Measurements from ENCODE around the gene FBXW8.

The FBXW8 gene

GRCh38 chr12:117002051-117002817, 91.5 kb downstream of the FBXW8 start:
- no peak overlapping the region for H2BK12ac ChIP-seq (ENCODE audit: low read length)
- H3K79me1 ChIP-seq (ENCODE audit: low read depth, low read length): peaks cover 2% of the 10 kb centered on the region
- H2AK5ac ChIP-seq (ENCODE audit: low read depth, low read length): no peak overlapping the region
- H3K14ac ChIP-seq (ENCODE audit: low read length): no peak overlapping the region
- no peak overlapping the region for H4K91ac ChIP-seq (ENCODE audit: low read depth, low read length, poor library complexity)
- H2BK5ac ChIP-seq (ENCODE audit: low read length): no peak overlapping the region
- no peak overlapping the region for H2AFZ ChIP-seq (ENCODE audit: low read length)
- H3K27me3 ChIP-seq (ENCODE audit: control insufficient read depth in 3 of 3, insufficient read depth in 3 of 3, low read depth in 1 of 3, low read length in 3 of 3): no peaks in the 10 kb centered on the region
- no peak overlapping the region for H3K18ac ChIP-seq (ENCODE audit: low read length)
- H2BK15ac ChIP-seq (ENCODE audit: low read length): no peak overlapping the region
- H3K36me3 ChIP-seq (replicated peaks in 1 of 2; ENCODE audit: control insufficient read depth in 2 of 2, insufficient read depth in 2 of 2, low read length in 2 of 2): peaks cover 22 to 53% of the 10 kb centered on the region in 2 donors
- no peak for DNase-seq (ENCODE audit: low spot score)
- H3K4me3 ChIP-seq (ENCODE audit: low read length in 2 of 2): peak overlapping the region in 1 of 2 donors; percentile 26
- H3K27ac ChIP-seq (replicated peaks; ENCODE audit: low read length): no peak overlapping the region
- H4K8ac ChIP-seq (ENCODE audit: low read depth, low read length): no peak overlapping the region
- no peak overlapping the region for H3K4ac ChIP-seq (ENCODE audit: low read length)
- no peak overlapping the region for H3K4me2 ChIP-seq (ENCODE audit: insufficient read depth, low read length, poor library complexity, severe bottlenecking)
- no peak overlapping the region for H2BK120ac ChIP-seq (ENCODE audit: low read depth, low read length)
- WGBS, 2 donors (ENCODE audit: extremely low coverage in 2 of 2, insufficient read length in 2 of 2, insufficient replicate concordance in 1 of 2): no CpG with 5 or more reads among the region's 21 CpGs
- peak overlapping the region; percentile 56 for H3K23ac ChIP-seq (ENCODE audit: low read depth, low read length, poor library complexity)
- peak overlapping the region; percentile 32 for H3K9ac ChIP-seq (ENCODE audit: low read depth, low read length, poor library complexity)
- H3K9me3 ChIP-seq (replicated peaks in 1 of 2; ENCODE audit: control insufficient read depth in 2 of 2, insufficient read depth in 1 of 2, low read depth in 1 of 2, low read length in 2 of 2): no peaks in the 10 kb centered on the region
- H3K4me1 ChIP-seq (ENCODE audit: control insufficient read depth in 2 of 2, insufficient read depth in 1 of 2, low read depth in 1 of 2, low read length in 2 of 2): no peaks in the 10 kb centered on the region

DNA sequence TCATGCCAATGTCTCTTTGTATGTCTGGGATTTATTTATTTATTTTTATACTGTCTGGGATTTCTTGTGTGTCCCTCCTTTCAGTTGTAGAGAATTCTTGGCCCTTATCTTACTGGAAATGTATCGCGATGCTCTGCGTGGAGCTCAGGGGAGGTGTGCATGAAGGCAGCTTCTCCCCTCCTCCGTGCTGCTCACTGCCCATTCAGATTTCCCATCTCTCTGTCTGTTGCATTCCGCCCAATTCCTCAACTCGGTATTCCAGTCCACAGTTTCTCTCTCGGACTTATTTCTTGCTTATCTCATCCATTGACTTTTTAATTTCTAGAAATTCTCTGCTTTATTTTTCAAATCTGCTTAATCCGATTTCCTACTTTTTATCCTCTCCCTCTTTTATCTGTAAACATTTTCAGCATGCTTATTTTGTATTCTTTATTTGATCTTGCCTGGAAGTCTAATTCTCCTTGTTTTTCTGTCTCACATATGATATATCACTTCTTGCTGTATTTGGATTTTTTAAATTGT, 93.2 kb downstream of the FBXW8 start:
- Histone ChIP-seq H3K4ac (ENCODE audit: low read length) (no peak overlapping the region), H3K36me3 (replicated peaks in 1 of 2; ENCODE audit: control insufficient read depth in 2 of 2, insufficient read depth in 2 of 2, low read length in 2 of 2) (peaks cover 22 to 55% of the 10 kb centered on the region in 2 donors), H3K9ac (ENCODE audit: low read depth, low read length, poor library complexity) (no peak overlapping the region), H2AK5ac (ENCODE audit: low read depth, low read length) (no peak overlapping the region), H2BK120ac (ENCODE audit: low read depth, low read length) (no peak overlapping the region), H3K4me1 (ENCODE audit: control insufficient read depth in 2 of 2, insufficient read depth in 1 of 2, low read depth in 1 of 2, low read length in 2 of 2) (no peaks in the 10 kb centered on the region), H4K8ac (ENCODE audit: low read depth, low read length) (no peak overlapping the region), H3K4me3 (ENCODE audit: low read length in 2 of 2) (no peak overlapping the region), H2BK15ac (ENCODE audit: low read length) (no peak overlapping the region), H2AFZ (ENCODE audit: low read length) (no peak overlapping the region), H3K79me1 (ENCODE audit: low read depth, low read length) (peaks cover 2% of the 10 kb centered on the region), H3K23ac (ENCODE audit: low read depth, low read length, poor library complexity) (no peak overlapping the region), H3K18ac (ENCODE audit: low read length) (no peak overlapping the region), H3K4me2 (ENCODE audit: insufficient read depth, low read length, poor library complexity, severe bottlenecking) (no peak overlapping the region), H2BK5ac (ENCODE audit: low read length) (no peak overlapping the region), H3K27me3 (ENCODE audit: control insufficient read depth in 3 of 3, insufficient read depth in 3 of 3, low read depth in 1 of 3, low read length in 3 of 3) (no peaks in the 10 kb centered on the region), H2BK12ac (ENCODE audit: low read length) (no peak overlapping the region), H4K91ac (ENCODE audit: low read depth, low read length, poor library complexity) (no peak overlapping the region), H3K27ac (replicated peaks; ENCODE audit: low read length) (no peak overlapping the region), H3K9me3 (replicated peaks in 1 of 2; ENCODE audit: control insufficient read depth in 2 of 2, insufficient read depth in 1 of 2, low read depth in 1 of 2, low read length in 2 of 2) (no peaks in the 10 kb centered on the region), H3K14ac (ENCODE audit: low read length) (no peak overlapping the region)
- WGBS, 2 donors (ENCODE audit: extremely low coverage in 2 of 2, insufficient read length in 2 of 2, insufficient replicate concordance in 1 of 2): 100% methylated on average over 1 of the region's 8 CpGs
- DNase-seq (ENCODE audit: low spot score): no peak

GRCh38 chr12:117005417-117006046, 94.8 kb downstream of the FBXW8 start:
- H3K4me3 ChIP-seq (ENCODE audit: low read length in 2 of 2): no peak overlapping the region

DNA sequence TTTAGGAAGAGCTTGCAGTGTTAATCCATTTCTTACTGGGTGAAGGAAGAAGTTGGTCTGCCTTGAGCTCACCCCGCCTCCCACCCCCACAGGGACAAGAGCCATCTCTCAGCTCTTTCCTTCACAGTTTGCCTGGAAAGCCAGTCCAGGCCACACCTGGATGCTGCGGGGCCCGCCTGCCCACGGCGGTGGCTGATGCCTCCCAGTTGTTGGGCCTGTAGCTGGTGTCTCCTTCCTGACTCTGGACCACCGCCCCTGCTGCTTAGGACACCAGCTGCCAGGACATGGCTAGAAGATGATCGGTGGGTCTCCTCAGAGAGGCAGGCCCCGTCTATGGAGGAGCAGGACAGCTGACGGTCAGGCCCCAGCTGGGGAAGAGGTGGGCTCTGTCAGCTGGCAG, 95.6 kb downstream of the FBXW8 start:
- no peaks in the 10 kb centered on the region for H3K27me3 ChIP-seq (ENCODE audit: control insufficient read depth in 3 of 3, insufficient read depth in 3 of 3, low read depth in 1 of 3, low read length in 3 of 3)
- no peak overlapping the region for H3K4ac ChIP-seq (ENCODE audit: low read length)
- H3K23ac ChIP-seq (ENCODE audit: low read depth, low read length, poor library complexity): peak overlapping the region; percentile 75
- no peak overlapping the region for H4K91ac ChIP-seq (ENCODE audit: low read depth, low read length, poor library complexity)
- WGBS, 2 donors (ENCODE audit: extremely low coverage in 2 of 2, insufficient read length in 2 of 2, insufficient replicate concordance in 1 of 2): no CpG with 5 or more reads among the region's 9 CpGs
- H3K27ac ChIP-seq (replicated peaks; ENCODE audit: low read length): no peak overlapping the region
- H2BK120ac ChIP-seq (ENCODE audit: low read depth, low read length): no peak overlapping the region
- no peak overlapping the region for H3K9ac ChIP-seq (ENCODE audit: low read depth, low read length, poor library complexity)
- H2BK12ac ChIP-seq (ENCODE audit: low read length): no peak overlapping the region
- no peak for DNase-seq (ENCODE audit: low spot score)
- H2AK5ac ChIP-seq (ENCODE audit: low read depth, low read length): no peak overlapping the region
- no peak overlapping the region for H2BK5ac ChIP-seq (ENCODE audit: low read length)
- H2AFZ ChIP-seq (ENCODE audit: low read length): no peak overlapping the region
- H4K8ac ChIP-seq (ENCODE audit: low read depth, low read length): no peak overlapping the region
- H3K9me3 ChIP-seq (replicated peaks in 1 of 2; ENCODE audit: control insufficient read depth in 2 of 2, insufficient read depth in 1 of 2, low read depth in 1 of 2, low read length in 2 of 2): peaks cover 0 to 12% of the 10 kb centered on the region in 2 donors
- no peak overlapping the region for H3K18ac ChIP-seq (ENCODE audit: low read length)
- H3K4me3 ChIP-seq (ENCODE audit: low read length in 2 of 2): no peak overlapping the region
- no peak overlapping the region for H2BK15ac ChIP-seq (ENCODE audit: low read length)
- no peak overlapping the region for H3K14ac ChIP-seq (ENCODE audit: low read length)
- H3K4me1 ChIP-seq (ENCODE audit: control insufficient read depth in 2 of 2, insufficient read depth in 1 of 2, low read depth in 1 of 2, low read length in 2 of 2): peaks cover 0 to 7% of the 10 kb centered on the region in 2 donors
- peaks cover 2% of the 10 kb centered on the region for H3K79me1 ChIP-seq (ENCODE audit: low read depth, low read length)
- peaks cover 26 to 73% of the 10 kb centered on the region in 2 donors for H3K36me3 ChIP-seq (replicated peaks in 1 of 2; ENCODE audit: control insufficient read depth in 2 of 2, insufficient read depth in 2 of 2, low read length in 2 of 2)
- H3K4me2 ChIP-seq (ENCODE audit: insufficient read depth, low read length, poor library complexity, severe bottlenecking): no peak overlapping the region

More at GRCh38 chr12:117005417-117006046, 94.8 kb downstream of the FBXW8 start:
- no peak overlapping the region for H3K27ac ChIP-seq (replicated peaks; ENCODE audit: low read length)
- peaks cover 0 to 12% of the 10 kb centered on the region in 2 donors for H3K9me3 ChIP-seq (replicated peaks in 1 of 2; ENCODE audit: control insufficient read depth in 2 of 2, insufficient read depth in 1 of 2, low read depth in 1 of 2, low read length in 2 of 2)
- H2AFZ ChIP-seq (ENCODE audit: low read length): no peak overlapping the region
- no peak for DNase-seq (ENCODE audit: low spot score)
- H4K91ac ChIP-seq (ENCODE audit: low read depth, low read length, poor library complexity): no peak overlapping the region
- H2AK5ac ChIP-seq (ENCODE audit: low read depth, low read length): no peak overlapping the region
- H3K4me2 ChIP-seq (ENCODE audit: insufficient read depth, low read length, poor library complexity, severe bottlenecking): no peak overlapping the region
- peak overlapping the region; percentile 77 for H3K18ac ChIP-seq (ENCODE audit: low read length)
- H3K27me3 ChIP-seq (ENCODE audit: control insufficient read depth in 3 of 3, insufficient read depth in 3 of 3, low read depth in 1 of 3, low read length in 3 of 3): no peaks in the 10 kb centered on the region
- H2BK12ac ChIP-seq (ENCODE audit: low read length): no peak overlapping the region
- no peak overlapping the region for H2BK15ac ChIP-seq (ENCODE audit: low read length)
- H3K9ac ChIP-seq (ENCODE audit: low read depth, low read length, poor library complexity): no peak overlapping the region
- WGBS, 2 donors (ENCODE audit: extremely low coverage in 2 of 2, insufficient read length in 2 of 2, insufficient replicate concordance in 1 of 2): no CpG with 5 or more reads among the region's 11 CpGs
- H3K23ac ChIP-seq (ENCODE audit: low read depth, low read length, poor library complexity): peak overlapping the region; percentile 60
- no peak overlapping the region for H4K8ac ChIP-seq (ENCODE audit: low read depth, low read length)
- H3K36me3 ChIP-seq (replicated peaks in 1 of 2; ENCODE audit: control insufficient read depth in 2 of 2, insufficient read depth in 2 of 2, low read length in 2 of 2): peaks cover 26 to 67% of the 10 kb centered on the region in 2 donors
- H3K14ac ChIP-seq (ENCODE audit: low read length): no peak overlapping the region
- H2BK120ac ChIP-seq (ENCODE audit: low read depth, low read length): no peak overlapping the region
- H3K79me1 ChIP-seq (ENCODE audit: low read depth, low read length): peaks cover 2% of the 10 kb centered on the region
- H3K4ac ChIP-seq (ENCODE audit: low read length): no peak overlapping the region
- no peak overlapping the region for H2BK5ac ChIP-seq (ENCODE audit: low read length)
- peaks cover 0 to 7% of the 10 kb centered on the region in 2 donors for H3K4me1 ChIP-seq (ENCODE audit: control insufficient read depth in 2 of 2, insufficient read depth in 1 of 2, low read depth in 1 of 2, low read length in 2 of 2)

All from neuronal stem cell (in vitro differentiated cells).